ENCODE data around the gene ANKRD17.

ANKRD17 gene

DNA sequence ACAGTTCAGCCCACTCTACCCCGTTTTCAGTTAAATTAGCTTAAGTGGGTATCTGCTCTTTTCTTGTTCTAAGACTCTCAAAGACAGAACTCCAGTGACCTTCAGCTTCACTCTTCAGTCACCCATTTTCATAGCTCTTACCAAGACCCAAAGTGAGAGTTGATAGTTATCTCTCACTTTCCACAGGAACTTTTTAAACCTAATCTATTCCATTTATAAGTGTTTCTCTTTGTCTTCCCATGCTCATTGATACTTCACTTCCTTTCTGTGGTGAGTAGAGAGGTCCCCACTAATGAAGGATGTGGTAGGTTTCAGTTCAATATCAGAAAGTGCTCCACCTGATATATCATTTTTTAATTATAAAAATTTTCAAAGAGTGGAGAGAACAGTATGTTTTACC, 222.5 kb downstream of the ANKRD17 start:
- no peak overlapping the region for H3K4me2 ChIP-seq (ENCODE audit: low read length)
- no peaks in the 10 kb centered on the region for H4K20me1 ChIP-seq (ENCODE audit: insufficient read depth, low read length)
- H3K27me3 ChIP-seq (ENCODE audit: insufficient read depth, low read length) = peaks cover 6% of the 10 kb centered on the region; the same call in 1 of the 2 replicates
- TF ChIP-seq EZH2 (IDR thresholded peaks at IDR 0.05; ENCODE audit: borderline replicate concordance, low read length) = no peak
- TF ChIP-seq, protein P1, sequence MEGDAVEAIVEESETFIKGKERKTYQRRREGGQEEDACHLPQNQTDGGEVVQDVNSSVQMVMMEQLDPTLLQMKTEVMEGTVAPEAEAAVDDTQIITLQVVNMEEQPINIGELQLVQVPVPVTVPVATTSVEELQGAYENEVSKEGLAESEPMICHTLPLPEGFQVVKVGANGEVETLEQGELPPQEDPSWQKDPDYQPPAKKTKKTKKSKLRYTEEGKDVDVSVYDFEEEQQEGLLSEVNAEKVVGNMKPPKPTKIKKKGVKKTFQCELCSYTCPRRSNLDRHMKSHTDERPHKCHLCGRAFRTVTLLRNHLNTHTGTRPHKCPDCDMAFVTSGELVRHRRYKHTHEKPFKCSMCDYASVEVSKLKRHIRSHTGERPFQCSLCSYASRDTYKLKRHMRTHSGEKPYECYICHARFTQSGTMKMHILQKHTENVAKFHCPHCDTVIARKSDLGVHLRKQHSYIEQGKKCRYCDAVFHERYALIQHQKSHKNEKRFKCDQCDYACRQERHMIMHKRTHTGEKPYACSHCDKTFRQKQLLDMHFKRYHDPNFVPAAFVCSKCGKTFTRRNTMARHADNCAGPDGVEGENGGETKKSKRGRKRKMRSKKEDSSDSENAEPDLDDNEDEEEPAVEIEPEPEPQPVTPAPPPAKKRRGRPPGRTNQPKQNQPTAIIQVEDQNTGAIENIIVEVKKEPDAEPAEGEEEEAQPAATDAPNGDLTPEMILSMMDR (IDR thresholded peaks at IDR 0.05; ENCODE audit: low read length) = no peak
- H3K9ac ChIP-seq (ENCODE audit: low read length) = no peak overlapping the region
- H3F3A ChIP-seq (ENCODE audit: insufficient read depth, low read length) = no peaks in the 10 kb centered on the region
- no peak overlapping the region for H3K4me3 ChIP-seq (ENCODE audit: low read depth, low read length, poor library complexity, severe bottlenecking)
- peaks cover 13% of the 10 kb centered on the region; the same call in 1 of the 2 replicates for H3K9me3 ChIP-seq (ENCODE audit: low read length)
- no peak overlapping the region for H2AFZ ChIP-seq (ENCODE audit: low read length)
- H3K27ac ChIP-seq (ENCODE audit: low read depth, low read length, poor library complexity, severe bottlenecking) = no peak overlapping the region
- H3K79me2 ChIP-seq (ENCODE audit: insufficient read depth, low read length) = no peaks in the 10 kb centered on the region
- no peaks in the 10 kb centered on the region for H3K9me2 ChIP-seq (ENCODE audit: low read depth, low read length)
- no peaks in the 10 kb centered on the region; the same call in 1 of the 2 replicates for H3K36me3 ChIP-seq (ENCODE audit: insufficient read depth, low read length)
- no peaks in the 10 kb centered on the region for H3K4me1 ChIP-seq (ENCODE audit: insufficient read depth, low read length, severe bottlenecking)

DNA sequence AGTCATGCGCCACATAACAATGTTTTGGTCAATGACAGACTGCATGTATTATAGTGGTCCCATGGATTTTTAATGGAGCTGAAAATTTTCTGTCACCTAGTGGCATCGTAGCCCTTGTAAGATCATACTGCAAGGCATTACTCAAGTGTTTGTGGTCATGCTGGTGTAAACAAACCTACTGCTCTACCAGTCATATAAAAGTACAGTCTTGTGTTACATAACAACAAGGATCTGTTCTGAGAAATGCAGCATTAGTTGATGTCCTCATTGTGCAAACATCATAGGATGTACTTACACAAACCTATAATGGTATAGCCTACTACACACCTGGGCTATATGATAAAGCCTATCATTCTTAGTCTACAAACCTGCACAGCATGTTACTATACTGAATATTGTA, 223.7 kb downstream of the ANKRD17 start:
- H2AFZ ChIP-seq (ENCODE audit: low read length) = no peak overlapping the region
- peaks cover 6% of the 10 kb centered on the region; the same call in 1 of the 2 replicates for H3K27me3 ChIP-seq (ENCODE audit: insufficient read depth, low read length)
- H3K79me2 ChIP-seq (ENCODE audit: insufficient read depth, low read length) = no peaks in the 10 kb centered on the region
- no peak overlapping the region for H3K27ac ChIP-seq (ENCODE audit: low read depth, low read length, poor library complexity, severe bottlenecking)
- no peaks in the 10 kb centered on the region; the same call in 1 of the 2 replicates for H3K36me3 ChIP-seq (ENCODE audit: insufficient read depth, low read length)
- H3F3A ChIP-seq (ENCODE audit: insufficient read depth, low read length) = no peaks in the 10 kb centered on the region
- H3K9ac ChIP-seq (ENCODE audit: low read length) = no peak overlapping the region
- no peaks in the 10 kb centered on the region for H4K20me1 ChIP-seq (ENCODE audit: insufficient read depth, low read length)
- TF ChIP-seq, protein P1 (IDR thresholded peaks at IDR 0.05; ENCODE audit: low read length) = no peak
- TF ChIP-seq EZH2 (IDR thresholded peaks at IDR 0.05; ENCODE audit: borderline replicate concordance, low read length) = no peak
- H3K4me2 ChIP-seq (ENCODE audit: low read length) = no peak overlapping the region
- H3K4me1 ChIP-seq (ENCODE audit: insufficient read depth, low read length, severe bottlenecking) = no peaks in the 10 kb centered on the region
- H3K4me3 ChIP-seq (ENCODE audit: low read depth, low read length, poor library complexity, severe bottlenecking) = no peak overlapping the region
- H3K9me3 ChIP-seq (ENCODE audit: low read length) = peaks cover 13% of the 10 kb centered on the region; the same call in 1 of the 2 replicates
- H3K9me2 ChIP-seq (ENCODE audit: low read depth, low read length) = no peaks in the 10 kb centered on the region

DNA sequence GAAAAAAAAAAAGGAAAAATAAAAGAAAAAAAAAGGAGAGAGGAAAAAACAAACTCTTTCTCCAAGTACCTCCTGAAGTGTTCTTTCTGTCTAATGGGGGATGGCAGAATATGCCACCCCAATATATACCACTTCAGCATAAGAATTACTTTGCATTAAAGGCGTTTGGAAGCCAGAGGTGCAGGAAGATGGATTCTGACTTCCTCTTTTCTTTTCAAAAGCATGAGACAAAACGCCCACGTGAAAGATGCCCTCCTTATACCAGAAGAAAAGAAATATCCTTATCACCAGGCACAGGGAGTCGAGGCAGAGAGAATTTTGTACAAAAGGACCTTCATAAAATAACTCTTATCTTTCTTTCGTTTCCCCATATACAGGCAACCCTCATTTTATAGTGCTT, 230.0 kb downstream of the ANKRD17 start:
- no peak overlapping the region for H3K4me2 ChIP-seq (ENCODE audit: low read length)
- no peaks in the 10 kb centered on the region for H3K36me3 ChIP-seq (ENCODE audit: insufficient read depth, low read length)
- no peaks in the 10 kb centered on the region for H3K9me2 ChIP-seq (ENCODE audit: low read depth, low read length)
- no peaks in the 10 kb centered on the region for H3F3A ChIP-seq (ENCODE audit: insufficient read depth, low read length)
- no peak overlapping the region for H2AFZ ChIP-seq (ENCODE audit: low read length)
- H3K9ac ChIP-seq (ENCODE audit: low read length) = no peak overlapping the region
- no peaks in the 10 kb centered on the region for H4K20me1 ChIP-seq (ENCODE audit: insufficient read depth, low read length)
- H3K9me3 ChIP-seq (ENCODE audit: low read length) = no peaks in the 10 kb centered on the region
- no peaks in the 10 kb centered on the region for H3K4me1 ChIP-seq (ENCODE audit: insufficient read depth, low read length, severe bottlenecking)
- no peak overlapping the region for H3K4me3 ChIP-seq (ENCODE audit: low read depth, low read length, poor library complexity, severe bottlenecking)
- TF ChIP-seq, protein P1 (IDR thresholded peaks at IDR 0.05; ENCODE audit: low read length) = no peak
- TF ChIP-seq EZH2 (IDR thresholded peaks at IDR 0.05; ENCODE audit: borderline replicate concordance, low read length) = no peak
- H3K27me3 ChIP-seq (ENCODE audit: insufficient read depth, low read length) = no peaks in the 10 kb centered on the region
- no peak overlapping the region for H3K27ac ChIP-seq (ENCODE audit: low read depth, low read length, poor library complexity, severe bottlenecking)
- no peaks in the 10 kb centered on the region for H3K79me2 ChIP-seq (ENCODE audit: insufficient read depth, low read length)

All from OCI-LY1 (cell line).